GM06990 (cell line): ENCODE measurements around the gene FBP1.
A peak's percentile ranks its signal among the peaks of the same experiment; 100 is the strongest.

Experiments
- DNase-seq: peaks from one replicate; pipeline ENCODE4 v3.0.0-alpha.2; 2011; ENCODE audit not compliant: insufficient read length; ENCODE audit errors: extremely low read depth
- H3K27me3 ChIP-seq: replicated peaks from 2 replicates; pipeline ENCODE4 v1.6.0; 2011; ENCODE audit warnings: low read length; ENCODE audit not compliant: control insufficient read depth, insufficient read depth
- H3K36me3 ChIP-seq: 2 replicates; pipeline ENCODE4 v1.5.1; 2011; ENCODE audit warnings: low read length; ENCODE audit not compliant: control insufficient read depth, insufficient read depth
- H3K4me3 ChIP-seq: replicated peaks from 2 replicates; pipeline ENCODE4 v1.5.1; 2011; ENCODE audit warnings: low read depth, mild to moderate bottlenecking, control low read depth, low read length
- TF ChIP-seq, protein P1 (sequence below): IDR thresholded peaks from 2 replicates; pipeline ENCODE4 v1.5.1; 2011; ENCODE audit warnings: low read length, control low read depth, mild to moderate bottlenecking, inconsistent platforms; ENCODE audit not compliant: insufficient read depth, poor library complexity, severe bottlenecking

Gene FBP1

DNA sequence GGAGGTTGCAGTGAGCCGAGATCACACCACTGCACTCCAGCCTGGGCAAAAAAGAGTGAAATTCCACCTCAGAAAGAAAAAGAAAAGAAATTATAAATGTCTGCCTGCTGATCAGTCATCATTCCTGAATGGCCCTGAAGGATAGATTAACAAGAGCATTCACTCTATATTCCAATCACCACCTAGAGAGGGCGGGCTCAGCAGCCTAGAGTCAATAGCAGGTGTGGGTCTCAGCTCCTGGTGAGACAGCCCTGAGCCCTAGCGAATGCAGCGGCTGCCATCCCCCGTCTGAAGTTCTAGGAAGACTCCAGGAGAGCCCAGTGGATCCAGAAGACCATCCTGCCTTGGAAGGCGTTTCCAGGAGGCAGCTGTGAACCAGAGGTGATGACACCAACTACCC, 12.0 kb downstream of the FBP1 start:
- no peak for DNase-seq
- Histone ChIP-seq H3K4me3 (no peak overlapping the region), H3K27me3 (peaks cover 1% of the 10 kb centered on the region), H3K36me3 (no peaks in the 10 kb centered on the region)
- TF ChIP-seq, protein P1, sequence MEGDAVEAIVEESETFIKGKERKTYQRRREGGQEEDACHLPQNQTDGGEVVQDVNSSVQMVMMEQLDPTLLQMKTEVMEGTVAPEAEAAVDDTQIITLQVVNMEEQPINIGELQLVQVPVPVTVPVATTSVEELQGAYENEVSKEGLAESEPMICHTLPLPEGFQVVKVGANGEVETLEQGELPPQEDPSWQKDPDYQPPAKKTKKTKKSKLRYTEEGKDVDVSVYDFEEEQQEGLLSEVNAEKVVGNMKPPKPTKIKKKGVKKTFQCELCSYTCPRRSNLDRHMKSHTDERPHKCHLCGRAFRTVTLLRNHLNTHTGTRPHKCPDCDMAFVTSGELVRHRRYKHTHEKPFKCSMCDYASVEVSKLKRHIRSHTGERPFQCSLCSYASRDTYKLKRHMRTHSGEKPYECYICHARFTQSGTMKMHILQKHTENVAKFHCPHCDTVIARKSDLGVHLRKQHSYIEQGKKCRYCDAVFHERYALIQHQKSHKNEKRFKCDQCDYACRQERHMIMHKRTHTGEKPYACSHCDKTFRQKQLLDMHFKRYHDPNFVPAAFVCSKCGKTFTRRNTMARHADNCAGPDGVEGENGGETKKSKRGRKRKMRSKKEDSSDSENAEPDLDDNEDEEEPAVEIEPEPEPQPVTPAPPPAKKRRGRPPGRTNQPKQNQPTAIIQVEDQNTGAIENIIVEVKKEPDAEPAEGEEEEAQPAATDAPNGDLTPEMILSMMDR: peak; percentile 15

DNA sequence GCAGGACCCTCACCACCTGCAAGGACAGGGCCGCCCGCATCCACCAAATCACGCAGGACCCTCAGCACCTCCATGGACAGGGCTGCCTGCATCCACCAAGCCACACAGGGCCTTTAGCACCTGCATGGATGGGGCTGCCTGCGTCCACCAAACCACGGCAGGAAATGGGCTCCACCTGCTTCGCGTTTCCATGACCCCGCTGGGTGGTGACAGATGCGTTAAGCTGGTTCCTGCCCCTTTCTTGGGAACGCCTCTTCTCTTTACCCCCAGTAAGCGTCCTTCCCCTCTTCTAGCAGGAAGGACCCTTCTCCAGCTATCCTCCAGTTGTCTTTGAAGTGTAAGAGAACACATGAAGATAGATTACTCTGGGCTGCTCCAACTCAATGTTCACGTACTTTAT, 13.5 kb downstream of the FBP1 start:
- Histone ChIP-seq H3K36me3 (no peaks in the 10 kb centered on the region), H3K27me3 (peaks cover 1% of the 10 kb centered on the region), H3K4me3 (no peak overlapping the region)
- TF ChIP-seq, protein P1: no peak
- DNase-seq: no peak

DNA sequence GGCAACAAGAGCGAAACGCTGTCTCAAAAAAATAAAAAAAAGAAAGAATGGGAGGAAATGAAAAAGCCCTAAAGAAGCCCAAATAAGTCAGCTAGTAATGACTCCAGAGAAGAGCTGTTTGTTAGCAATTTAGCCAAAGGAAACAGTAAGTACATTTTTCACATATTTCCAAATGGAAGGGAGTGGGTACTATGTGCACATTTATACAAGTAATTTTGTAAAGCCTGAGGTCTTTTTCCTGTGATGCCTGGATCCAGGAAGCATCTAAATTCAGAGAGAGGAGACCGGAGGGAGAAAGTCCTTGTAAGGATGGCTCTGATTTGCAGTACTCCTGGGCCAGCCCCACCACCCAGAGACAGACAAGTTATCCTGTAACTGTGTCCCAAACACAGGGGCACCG, 14.7 kb downstream of the FBP1 start:
- no peaks in the 10 kb centered on the region; the same call in none of the 2 replicates for H3K27me3 ChIP-seq
- DNase-seq: no peak
- TF ChIP-seq, protein P1: no peak
- H3K36me3 ChIP-seq: no peaks in the 10 kb centered on the region
- no peak overlapping the region for H3K4me3 ChIP-seq

DNA sequence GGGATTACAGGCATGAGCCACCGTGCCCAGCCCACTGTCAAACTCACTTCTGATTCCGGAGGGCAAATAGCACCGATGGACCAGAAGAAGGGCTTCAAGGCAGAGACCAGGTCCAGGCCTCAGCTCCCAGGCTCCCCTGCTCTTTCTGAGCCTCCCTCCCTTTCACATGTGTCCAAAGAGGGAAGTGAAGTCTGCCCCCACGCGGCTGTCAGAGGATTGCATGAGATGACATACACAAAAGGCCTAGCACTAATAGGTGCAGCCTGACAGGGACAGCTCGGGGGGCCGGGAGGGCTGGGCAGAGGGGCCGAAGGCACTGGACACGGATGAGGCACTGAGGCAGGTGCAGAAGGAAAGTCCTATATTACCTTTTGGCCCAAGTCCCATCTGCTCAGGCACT, 16.1 kb downstream of the FBP1 start:
- peak; percentile 25 for DNase-seq

DNA sequence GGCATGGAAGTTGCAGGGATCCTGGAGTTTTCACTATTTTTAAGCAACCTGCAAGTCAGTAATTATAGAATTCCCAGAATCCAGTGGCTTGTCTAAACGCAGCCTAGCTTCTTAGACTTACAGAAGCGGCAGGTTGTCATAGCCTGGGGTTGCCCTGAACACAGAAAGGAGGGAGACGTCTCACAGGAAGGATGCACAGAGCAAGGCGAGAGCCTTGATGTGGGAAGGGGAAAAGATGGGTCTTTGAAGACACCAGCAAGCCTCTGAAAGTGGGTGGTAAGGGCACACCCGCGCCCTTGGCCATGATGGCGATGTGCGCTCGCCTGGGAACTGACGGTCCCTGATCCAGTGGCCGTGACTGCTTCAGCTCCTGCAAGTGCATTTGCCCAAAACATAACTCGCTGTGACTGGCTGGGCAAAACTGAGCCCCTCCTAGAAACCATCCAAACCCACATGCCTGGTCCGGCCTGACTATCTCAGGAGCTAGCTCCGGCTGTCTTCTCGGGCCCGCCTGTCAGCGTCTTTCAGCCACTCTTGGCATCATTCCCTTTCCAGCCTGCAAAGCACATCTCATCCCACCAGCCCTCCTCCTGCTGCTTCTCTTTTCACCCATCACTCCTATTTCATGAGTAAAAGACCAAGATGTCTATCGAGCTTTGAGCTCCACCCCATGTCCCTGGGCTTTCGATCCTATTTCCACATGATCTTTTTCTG, 17.1 kb downstream of the FBP1 start:
- TF ChIP-seq, protein P1: no peak
- no peak overlapping the region for H3K4me3 ChIP-seq
- no peaks in the 10 kb centered on the region for H3K36me3 ChIP-seq
- DNase-seq: no peak
- H3K27me3 ChIP-seq: no peaks in the 10 kb centered on the region; the same call in 1 of the 2 replicates

More for the DNA sequence above, 16.1 kb downstream of the FBP1 start:
- TF ChIP-seq, protein P1: peak; percentile 78
- Histone ChIP-seq H3K27me3 (no peaks in the 10 kb centered on the region; the same call in none of the 2 replicates), H3K36me3 (no peaks in the 10 kb centered on the region), H3K4me3 (no peak overlapping the region)
